H9 (cell line): Measurements from ENCODE around the gene ANGPT4. TPM values are rescaled to one million over a fixed set of nuclear protein-coding genes. Genes with fewer than 3 reads are reported as not detected.

Experiments used
- DNase-seq: peaks from one replicate; pipeline ENCODE4 v3.0.0-alpha.2; 2017
- H2AFZ ChIP-seq: one replicate; pipeline ENCODE4 v1.6.1; 2013; ENCODE audit warnings: mild to moderate bottlenecking, low read length, control low read depth, moderate library complexity
- H2AK5ac ChIP-seq: 2 replicates; pipeline ENCODE4 v1.6.1; 2013; ENCODE audit warnings: low read length, control low read depth, mixed read lengths; ENCODE audit not compliant: insufficient read length
- H2BK120ac ChIP-seq: one replicate; pipeline ENCODE4 v1.6.1; 2013; ENCODE audit warnings: low read depth, mild to moderate bottlenecking, low read length, control low read depth, inconsistent platforms; ENCODE audit not compliant: poor library complexity, severe bottlenecking
- H2BK12ac ChIP-seq: 2 replicates; pipeline ENCODE4 v1.6.1; 2013; ENCODE audit warnings: low read length, control low read depth, mixed read lengths, low read depth; ENCODE audit not compliant: insufficient read length
- H2BK15ac ChIP-seq: 2 replicates; pipeline ENCODE4 v1.6.1; 2013; ENCODE audit warnings: low read depth, low read length, control low read depth
- H2BK20ac ChIP-seq: one replicate; pipeline ENCODE4 v1.6.1; 2013; ENCODE audit warnings: low read depth, mild to moderate bottlenecking, low read length, control low read depth, inconsistent platforms; ENCODE audit not compliant: poor library complexity, severe bottlenecking
- H2BK5ac ChIP-seq: 2 replicates; pipeline ENCODE4 v1.6.1; 2013; ENCODE audit warnings: low read length, control low read depth, mixed read lengths; ENCODE audit not compliant: insufficient read length
- H3K14ac ChIP-seq: 2 replicates; pipeline ENCODE4 v1.6.1; 2013; ENCODE audit warnings: low read length, control low read depth; ENCODE audit not compliant: insufficient read depth
- H3K18ac ChIP-seq: 2 replicates; pipeline ENCODE4 v1.6.1; 2013; ENCODE audit warnings: low read depth, mild to moderate bottlenecking, mixed read lengths, low read length, control low read depth; ENCODE audit not compliant: insufficient read length
- H3K23ac ChIP-seq: 2 replicates; pipeline ENCODE4 v1.6.1; 2013; ENCODE audit warnings: low read length, control low read depth, mixed read lengths, low read depth; ENCODE audit not compliant: insufficient read length
- H3K23me2 ChIP-seq: 2 replicates; pipeline ENCODE4 v1.6.1; 2013; ENCODE audit warnings: low read depth, mild to moderate bottlenecking, mixed read lengths, low read length, control low read depth; ENCODE audit not compliant: insufficient read length, poor library complexity, severe bottlenecking
- H3K27ac ChIP-seq: 2 replicates; pipeline ENCODE4 v1.5.1; 2013; ENCODE audit warnings: low read length, control low read depth, mixed read lengths, low read depth; ENCODE audit not compliant: insufficient read length
- H3K27me3 ChIP-seq: 2 replicates; pipeline ENCODE4 v1.6.1; 2013; ENCODE audit warnings: low read length, control low read depth, inconsistent platforms; ENCODE audit not compliant: insufficient read depth
- H3K4ac ChIP-seq: 2 replicates; pipeline ENCODE4 v1.6.1; 2013; ENCODE audit warnings: low read depth, mild to moderate bottlenecking, control low read depth, inconsistent platforms, low read length, moderate library complexity
- H3K4me1 ChIP-seq: 2 replicates; pipeline ENCODE4 v1.6.1; 2013; ENCODE audit warnings: low read length, control low read depth, inconsistent platforms; ENCODE audit not compliant: insufficient read depth
- H3K4me2 ChIP-seq: 2 replicates; pipeline ENCODE4 v1.6.1; 2013; ENCODE audit warnings: low read length, control low read depth, mixed read lengths; ENCODE audit not compliant: insufficient read length, insufficient read depth
- H3K56ac ChIP-seq: 2 replicates; pipeline ENCODE4 v1.6.1; 2013; ENCODE audit warnings: low read depth, mild to moderate bottlenecking, mixed read lengths, low read length, control low read depth; ENCODE audit not compliant: insufficient read length
- H3K79me1 ChIP-seq: 2 replicates; pipeline ENCODE4 v1.6.1; 2013; ENCODE audit warnings: low read depth, mild to moderate bottlenecking, moderate library complexity, low read length, control low read depth, inconsistent platforms; ENCODE audit not compliant: insufficient read depth, poor library complexity, severe bottlenecking
- H3K79me2 ChIP-seq: 2 replicates; pipeline ENCODE4 v1.6.1; 2013; ENCODE audit warnings: low read length, control low read depth, inconsistent platforms; ENCODE audit not compliant: insufficient read depth
- H3K9ac ChIP-seq: 2 replicates; pipeline ENCODE4 v1.6.1; 2013; ENCODE audit warnings: low read length, control low read depth, mixed read lengths; ENCODE audit not compliant: insufficient read length; ENCODE audit errors: extremely low read depth
- H3K9me3 ChIP-seq: one replicate; pipeline ENCODE4 v1.6.1; 2013; ENCODE audit warnings: low read depth, low read length, inconsistent platforms; ENCODE audit not compliant: control insufficient read depth
- H3T11ph ChIP-seq: one replicate; pipeline ENCODE4 v1.6.1; 2013; ENCODE audit warnings: mild to moderate bottlenecking, low read length, control low read depth, inconsistent platforms
- H4K20me1 ChIP-seq: one replicate; pipeline ENCODE4 v1.6.1; 2013; ENCODE audit not compliant: control insufficient read depth, insufficient read length, insufficient read depth
- H4K5ac ChIP-seq: 2 replicates; pipeline ENCODE4 v1.6.1; 2013; ENCODE audit warnings: low read depth, mild to moderate bottlenecking, mixed read lengths, low read length, control low read depth; ENCODE audit not compliant: insufficient read length
- H4K8ac ChIP-seq: replicated peaks from 2 replicates; pipeline ENCODE4 v1.6.1; 2013; ENCODE audit warnings: low read length, control low read depth, mixed read lengths, low read depth; ENCODE audit not compliant: insufficient read length
- H4K91ac ChIP-seq: 2 replicates; pipeline ENCODE4 v1.6.1; 2013; ENCODE audit warnings: low read depth, mild to moderate bottlenecking, moderate library complexity, mixed read lengths, low read length, control low read depth; ENCODE audit not compliant: insufficient read length
- H3K27ac Mint-ChIP-seq, 3 experiments: 2 replicates in 2 of 3; 3 replicates in 1 of 3; pipeline ENCODE4 v1.8.0; 2020 to 2021; ENCODE audit warnings: mixed read lengths in 3 of 3, mild to moderate bottlenecking in 1 of 3, moderate library complexity in 1 of 3
- H3K27me3 Mint-ChIP-seq: 2 replicates; pipeline ENCODE4 v1.8.0; 2021; ENCODE audit warnings: low read depth, mild to moderate bottlenecking, moderate library complexity, mixed read lengths
- H3K36me3 Mint-ChIP-seq, 3 experiments: 2 replicates in 2 of 3; 3 replicates in 1 of 3; pipeline ENCODE4 v1.8.0; 2020 to 2021; ENCODE audit warnings: low read depth in 3 of 3, mixed read lengths in 3 of 3; ENCODE audit not compliant: insufficient read depth in 1 of 3
- H3K4me1 Mint-ChIP-seq, 2 experiments: 2 replicates each; pipeline ENCODE4 v1.8.0; 2020; ENCODE audit warnings: mixed read lengths in 2 of 2
- H3K4me3 Mint-ChIP-seq, 2 experiments: 2 replicates in 1 of 2; 3 replicates in 1 of 2; pipeline ENCODE4 v1.8.0; 2020 to 2021; ENCODE audit warnings: mild to moderate bottlenecking in 2 of 2, mixed read lengths in 2 of 2, moderate library complexity in 1 of 2
- H3K9me3 Mint-ChIP-seq, 2 experiments: 2 replicates in 1 of 2; 3 replicates in 1 of 2; pipeline ENCODE4 v1.8.0; 2020; ENCODE audit warnings: mild to moderate bottlenecking in 2 of 2, mixed read lengths in 2 of 2, moderate library complexity in 1 of 2
- WGBS: extraction: QIAGEN DNeasy Blood & Tissue Kit; methylation state at CpG from one replicate; pipeline ENCODE4 v1.1.7; 2013; ENCODE audit warnings: missing lambda C conversion rate, low lambda C conversion rate, mixed read lengths; ENCODE audit not compliant: insufficient read length; ENCODE audit errors: extremely low coverage; 5-methylcytosine and 5-hydroxymethylcytosine counted together
- total RNA-seq: library from RNA; stranded (reverse); gene quantifications from 2 replicates; pipeline ENCODE4 v1.2.1, GENCODE V29; 2021
- TF ChIP-seq, protein P1 (sequence below): fragments of 200-600 bp; sonication (generic); conservative IDR thresholded peaks from 3 replicates; pipeline ENCODE4 v1.8.0; 2021; ENCODE audit warnings: antibody characterized with exemption, mild to moderate bottlenecking

Gene ANGPT4
- total RNA-seq, 1 experiment from 2014 or later = 0.11 TPM

- H3K9me3 ChIP-seq = no peaks in the 10 kb centered on the region
- peaks cover 4% of the 10 kb centered on the region; the same call in 1 of the 2 replicates for H3K27me3 ChIP-seq
- no peak overlapping the region for H4K91ac ChIP-seq
- H3K18ac ChIP-seq = no peak overlapping the region
- no peak overlapping the region for H3K9ac ChIP-seq
- no peaks in the 10 kb centered on the region for H3K4me1 ChIP-seq
- no peak overlapping the region for H3K27ac Mint-ChIP-seq
- H3K56ac ChIP-seq = no peak overlapping the region
- H3K23me2 ChIP-seq = peaks cover 7% of the 10 kb centered on the region
- H3K79me2 ChIP-seq = no peaks in the 10 kb centered on the region
- H3K4ac ChIP-seq = no peak overlapping the region
- H3K27me3 Mint-ChIP-seq = peaks cover 14% of the 10 kb centered on the region
- TF ChIP-seq, protein P1, sequence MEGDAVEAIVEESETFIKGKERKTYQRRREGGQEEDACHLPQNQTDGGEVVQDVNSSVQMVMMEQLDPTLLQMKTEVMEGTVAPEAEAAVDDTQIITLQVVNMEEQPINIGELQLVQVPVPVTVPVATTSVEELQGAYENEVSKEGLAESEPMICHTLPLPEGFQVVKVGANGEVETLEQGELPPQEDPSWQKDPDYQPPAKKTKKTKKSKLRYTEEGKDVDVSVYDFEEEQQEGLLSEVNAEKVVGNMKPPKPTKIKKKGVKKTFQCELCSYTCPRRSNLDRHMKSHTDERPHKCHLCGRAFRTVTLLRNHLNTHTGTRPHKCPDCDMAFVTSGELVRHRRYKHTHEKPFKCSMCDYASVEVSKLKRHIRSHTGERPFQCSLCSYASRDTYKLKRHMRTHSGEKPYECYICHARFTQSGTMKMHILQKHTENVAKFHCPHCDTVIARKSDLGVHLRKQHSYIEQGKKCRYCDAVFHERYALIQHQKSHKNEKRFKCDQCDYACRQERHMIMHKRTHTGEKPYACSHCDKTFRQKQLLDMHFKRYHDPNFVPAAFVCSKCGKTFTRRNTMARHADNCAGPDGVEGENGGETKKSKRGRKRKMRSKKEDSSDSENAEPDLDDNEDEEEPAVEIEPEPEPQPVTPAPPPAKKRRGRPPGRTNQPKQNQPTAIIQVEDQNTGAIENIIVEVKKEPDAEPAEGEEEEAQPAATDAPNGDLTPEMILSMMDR = no peak
- H3K4me1 Mint-ChIP-seq = peaks cover 15 to 16% of the 10 kb centered on the region in 2 experiments
- H2BK20ac ChIP-seq = no peak overlapping the region
- DNase-seq = no peak
- H4K5ac ChIP-seq = no peak overlapping the region
- WGBS = no CpG with 5 or more reads among the region's 3 CpGs
- H4K20me1 ChIP-seq = no peaks in the 10 kb centered on the region
- no peak overlapping the region for H3K27ac ChIP-seq
- no peaks in the 10 kb centered on the region; a peak in 1 of 7 replicates for H3K36me3 Mint-ChIP-seq
- no peak overlapping the region for H2BK120ac ChIP-seq
- no peak overlapping the region for H3K23ac ChIP-seq
- no peak overlapping the region for H2AK5ac ChIP-seq
- H3K14ac ChIP-seq = no peak overlapping the region
- H2AFZ ChIP-seq = no peak overlapping the region
- H4K8ac ChIP-seq = no peak overlapping the region
- H3K9me3 Mint-ChIP-seq = no peaks in the 10 kb centered on the region; a peak in 1 of 5 replicates
- H3T11ph ChIP-seq = no peak overlapping the region
- no peak overlapping the region for H2BK15ac ChIP-seq
- H3K4me3 Mint-ChIP-seq = no peak overlapping the region
- no peak overlapping the region for H2BK5ac ChIP-seq
- H2BK12ac ChIP-seq = no peak overlapping the region
- no peak overlapping the region for H3K4me2 ChIP-seq
- H3K79me1 ChIP-seq = no peaks in the 10 kb centered on the region
Measured at GRCh38 chr20:831956-832355, 84.2 kb downstream of the ANGPT4 start.
